ENCODE results near the gene CCNQ.

DNA sequence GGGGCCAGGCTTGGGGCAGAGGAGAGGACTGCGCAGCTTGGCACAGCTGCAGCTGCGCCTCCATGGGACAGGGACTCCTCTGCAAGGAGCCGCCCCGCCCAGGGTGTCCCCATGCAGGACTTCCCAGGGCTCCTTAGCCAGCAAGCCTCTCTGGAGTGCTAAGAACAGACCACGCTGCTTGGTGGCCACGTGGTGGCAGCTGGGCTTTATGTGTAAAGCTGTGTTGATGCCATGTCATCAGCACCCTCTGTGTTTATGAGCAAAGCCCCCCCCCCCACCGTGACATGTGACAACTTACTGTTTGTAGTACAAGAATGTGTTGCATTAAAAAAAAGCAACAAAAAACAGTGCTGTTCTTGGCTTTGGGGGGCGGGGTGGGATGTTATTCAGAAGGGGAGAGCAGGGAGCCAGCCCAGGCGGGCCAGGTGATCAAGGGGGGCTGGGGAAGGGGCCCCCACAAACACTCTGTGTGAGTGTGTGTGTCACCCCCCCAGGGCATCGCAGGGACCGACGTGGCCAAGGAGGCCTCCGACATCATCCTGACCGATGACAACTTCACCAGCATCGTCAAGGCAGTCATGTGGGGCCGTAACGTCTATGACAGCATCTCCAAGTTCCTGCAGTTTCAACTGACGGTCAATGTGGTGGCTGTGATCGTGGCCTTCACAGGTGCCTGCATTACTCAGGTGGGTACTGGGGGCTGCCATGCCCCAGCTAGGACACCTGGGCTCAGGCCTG, 41.2 kb downstream of the CCNQ start:
- TF ChIP-seq, protein P1, sequence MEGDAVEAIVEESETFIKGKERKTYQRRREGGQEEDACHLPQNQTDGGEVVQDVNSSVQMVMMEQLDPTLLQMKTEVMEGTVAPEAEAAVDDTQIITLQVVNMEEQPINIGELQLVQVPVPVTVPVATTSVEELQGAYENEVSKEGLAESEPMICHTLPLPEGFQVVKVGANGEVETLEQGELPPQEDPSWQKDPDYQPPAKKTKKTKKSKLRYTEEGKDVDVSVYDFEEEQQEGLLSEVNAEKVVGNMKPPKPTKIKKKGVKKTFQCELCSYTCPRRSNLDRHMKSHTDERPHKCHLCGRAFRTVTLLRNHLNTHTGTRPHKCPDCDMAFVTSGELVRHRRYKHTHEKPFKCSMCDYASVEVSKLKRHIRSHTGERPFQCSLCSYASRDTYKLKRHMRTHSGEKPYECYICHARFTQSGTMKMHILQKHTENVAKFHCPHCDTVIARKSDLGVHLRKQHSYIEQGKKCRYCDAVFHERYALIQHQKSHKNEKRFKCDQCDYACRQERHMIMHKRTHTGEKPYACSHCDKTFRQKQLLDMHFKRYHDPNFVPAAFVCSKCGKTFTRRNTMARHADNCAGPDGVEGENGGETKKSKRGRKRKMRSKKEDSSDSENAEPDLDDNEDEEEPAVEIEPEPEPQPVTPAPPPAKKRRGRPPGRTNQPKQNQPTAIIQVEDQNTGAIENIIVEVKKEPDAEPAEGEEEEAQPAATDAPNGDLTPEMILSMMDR (conservative IDR thresholded peaks at IDR 0.05) = no peak
- no peak for TF ChIP-seq ZFX (IDR thresholded peaks at IDR 0.05)
